ENCODE results near the gene PARP8. TPM values are rescaled to one million over a fixed set of nuclear protein-coding genes. Genes with fewer than 3 reads are reported as not detected.

Gene PARP8
- polyA plus RNA-seq, 1 experiment, result 25.1 TPM

DNA sequence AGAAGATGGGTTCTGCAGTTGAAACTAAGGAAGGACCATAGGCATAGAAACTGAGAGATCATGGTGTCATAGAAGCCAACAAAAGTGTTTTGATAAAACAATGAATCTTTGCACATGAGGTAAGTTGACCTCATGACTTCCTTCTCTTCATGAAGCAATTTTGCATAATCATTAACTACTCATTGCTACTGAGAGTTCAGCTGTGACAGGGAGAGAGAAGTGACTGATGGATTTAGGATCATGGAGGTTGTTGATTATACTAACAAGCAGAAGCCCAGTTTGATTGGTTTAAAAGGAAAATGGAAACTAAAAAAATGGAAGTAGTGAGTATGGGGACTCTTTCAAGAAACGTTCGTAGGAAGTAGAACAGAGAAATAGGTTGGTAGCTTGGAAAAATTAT, 51.2 kb downstream of the PARP8 start:
- H3K9me3 ChIP-seq (ENCODE audit: control insufficient read depth, insufficient read depth, low read length), result no peaks in the 10 kb centered on the region
- H3K4me3 ChIP-seq (ENCODE audit: low read depth, low read length), result no peak overlapping the region
- DNase-seq (ENCODE audit: low read depth, low spot score), result no peak
- H3K27me3 ChIP-seq (ENCODE audit: control insufficient read depth, insufficient read depth, low read length), result no peaks in the 10 kb centered on the region
- TF ChIP-seq CTCF (IDR thresholded peaks at IDR 0.05; ENCODE audit: low read depth, low read length), result no peak
- ChIA-PET POLR2A (no interaction called here), CTCF (no interaction called here)
- no peak overlapping the region for H3K27ac ChIP-seq (ENCODE audit: low read depth, low read length)

DNA sequence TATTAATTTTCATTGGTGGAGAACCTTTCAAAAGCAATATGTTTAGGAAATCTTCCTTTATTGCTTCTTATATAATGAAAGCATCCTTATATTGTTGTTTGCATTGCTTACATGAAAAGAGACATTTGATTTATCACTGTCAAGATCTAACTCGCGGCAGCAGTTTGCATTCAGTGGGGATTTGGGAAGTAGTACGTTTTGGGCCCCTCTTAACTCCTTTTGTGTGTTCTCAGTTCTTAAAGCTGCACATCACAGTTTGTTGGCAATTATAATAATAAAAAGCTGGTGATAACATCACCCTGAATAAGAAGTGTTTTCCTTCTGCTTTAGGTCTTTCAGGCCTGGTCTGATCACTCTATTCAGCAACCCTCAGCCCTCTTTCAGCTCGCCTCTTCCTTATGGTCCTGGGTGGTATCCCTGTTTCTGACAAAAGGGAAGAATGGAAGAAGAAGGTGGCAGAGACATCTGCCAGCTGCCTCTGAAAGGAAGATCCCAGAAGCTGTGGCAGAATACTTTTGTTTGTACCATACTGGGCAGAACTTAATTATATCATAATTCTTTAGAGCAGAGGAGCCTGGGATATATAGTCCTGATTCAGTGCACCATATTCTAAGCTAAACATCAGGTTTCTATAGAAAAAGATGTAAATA, 53.7 kb downstream of the PARP8 start:
- TF ChIP-seq CTCF (IDR thresholded peaks at IDR 0.05; ENCODE audit: low read depth, low read length), result no peak
- no peak for DNase-seq (ENCODE audit: low read depth, low spot score)
- ChIA-PET CTCF (interaction anchor here (1.3 to 1.5 kb wide), 2 partner anchors 25 to 31 kb away, joined by 4 read pairs; no protein-coding TSS in a partner anchor), POLR2A (no interaction called here)
- Histone ChIP-seq H3K4me3 (ENCODE audit: low read depth, low read length) (no peak overlapping the region), H3K27me3 (ENCODE audit: control insufficient read depth, insufficient read depth, low read length) (no peaks in the 10 kb centered on the region), H3K9me3 (ENCODE audit: control insufficient read depth, insufficient read depth, low read length) (no peaks in the 10 kb centered on the region), H3K27ac (ENCODE audit: low read depth, low read length) (no peak overlapping the region)

DNA sequence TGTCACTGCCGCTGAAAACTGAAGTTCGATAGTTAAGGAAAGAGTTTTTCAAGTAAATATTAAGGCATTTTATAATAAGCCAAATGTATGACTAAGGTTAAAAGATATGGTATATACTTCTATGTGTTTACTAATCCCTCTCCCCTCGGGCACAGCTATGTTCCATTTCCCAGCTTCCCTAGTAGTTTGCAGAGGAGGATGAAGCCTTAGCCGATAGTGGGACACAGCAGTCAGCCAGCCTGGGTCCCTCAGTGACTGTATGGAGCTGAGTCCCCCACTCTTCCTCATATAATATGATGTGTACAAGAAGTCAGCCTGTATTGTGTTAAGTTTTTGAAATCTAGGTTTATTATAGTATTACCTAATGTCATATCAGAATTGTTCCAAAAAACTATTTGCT, 55.8 kb downstream of the PARP8 start:
- H3K9me3 ChIP-seq (ENCODE audit: control insufficient read depth, insufficient read depth, low read length), result no peaks in the 10 kb centered on the region
- no peak for TF ChIP-seq CTCF (IDR thresholded peaks at IDR 0.05; ENCODE audit: low read depth, low read length)
- H3K27me3 ChIP-seq (ENCODE audit: control insufficient read depth, insufficient read depth, low read length), result no peaks in the 10 kb centered on the region
- ChIA-PET CTCF (interaction anchor here (0.7 to 1.2 kb wide), 2 partner anchors 29 to 208 kb away, joined by 3 read pairs; no protein-coding TSS in a partner anchor), POLR2A (no interaction called here)
- no peak overlapping the region for H3K4me3 ChIP-seq (ENCODE audit: low read depth, low read length)
- H3K27ac ChIP-seq (ENCODE audit: low read depth, low read length), result no peak overlapping the region
- no peak for DNase-seq (ENCODE audit: low read depth, low spot score)

GRCh38 chr5:50724262-50724661, 57.8 kb downstream of the PARP8 start:
- no peak for TF ChIP-seq CTCF (IDR thresholded peaks at IDR 0.05; ENCODE audit: low read depth, low read length)
- Histone ChIP-seq H3K4me3 (ENCODE audit: low read depth, low read length) (no peak overlapping the region), H3K27me3 (ENCODE audit: control insufficient read depth, insufficient read depth, low read length) (no peaks in the 10 kb centered on the region), H3K27ac (ENCODE audit: low read depth, low read length) (no peak overlapping the region), H3K9me3 (ENCODE audit: control insufficient read depth, insufficient read depth, low read length) (no peaks in the 10 kb centered on the region)
- CTCF ChIA-PET, result interaction anchor here (0.8 to 1.3 kb wide), 2 partner anchors 9 to 27 kb away, joined by 4 to 8 read pairs; no protein-coding TSS in a partner anchor
- DNase-seq (ENCODE audit: low read depth, low spot score), result no peak
- POLR2A ChIA-PET, result no interaction called here

GRCh38 chr5:50725800-50726474, 59.5 kb downstream of the PARP8 start:
- ChIA-PET CTCF (interaction anchor here (0.5 to 0.8 kb wide), 2 partner anchors 12 to 14 kb away, joined by 3 read pairs; no protein-coding TSS in a partner anchor), POLR2A (no interaction called here)
- Histone ChIP-seq H3K27ac (ENCODE audit: low read depth, low read length) (no peak overlapping the region), H3K27me3 (ENCODE audit: control insufficient read depth, insufficient read depth, low read length) (no peaks in the 10 kb centered on the region), H3K9me3 (ENCODE audit: control insufficient read depth, insufficient read depth, low read length) (no peaks in the 10 kb centered on the region), H3K4me3 (ENCODE audit: low read depth, low read length) (no peak overlapping the region)
- no peak for TF ChIP-seq CTCF (IDR thresholded peaks at IDR 0.05; ENCODE audit: low read depth, low read length)
- no peak for DNase-seq (ENCODE audit: low read depth, low spot score)
